ENCODE results near the gene STEEP1.

STEEP1 gene

DNA sequence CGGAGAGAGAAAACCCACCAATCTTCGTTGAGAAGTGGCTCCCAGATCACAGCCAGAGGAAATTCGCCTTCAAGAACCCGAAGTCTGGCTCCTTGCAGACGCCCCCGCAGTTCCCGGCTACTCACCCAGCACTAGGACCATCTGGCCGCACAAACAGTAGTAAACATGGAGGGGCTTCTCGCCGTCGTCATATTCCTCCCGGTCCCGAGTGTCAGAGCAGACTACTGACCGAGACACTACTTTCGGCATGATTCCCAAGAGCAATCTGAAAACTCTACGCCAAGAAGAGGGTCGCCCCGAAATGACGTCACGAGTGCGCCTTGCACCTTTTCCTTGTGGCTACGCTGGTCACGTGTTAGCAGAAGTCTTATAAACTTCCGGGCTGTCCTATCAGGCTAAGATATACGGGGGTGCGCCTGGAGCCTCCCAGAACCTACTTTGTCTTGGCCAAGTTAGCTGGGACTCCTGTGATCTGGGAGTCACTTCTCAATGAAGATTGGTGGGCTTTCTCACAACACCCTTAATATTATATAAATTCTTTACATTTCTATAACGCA, at the start of gene STEEP1:
TSS of gene STEEP1 (minus strand) at position 303 of the 557 bp plus-strand sequence. CDS start at position 249, 54 bp downstream.
- in situ Hi-C loops (cut with MboI; ENCODE audit: low sequenced_read_pairs) = no loop called here

DNA sequence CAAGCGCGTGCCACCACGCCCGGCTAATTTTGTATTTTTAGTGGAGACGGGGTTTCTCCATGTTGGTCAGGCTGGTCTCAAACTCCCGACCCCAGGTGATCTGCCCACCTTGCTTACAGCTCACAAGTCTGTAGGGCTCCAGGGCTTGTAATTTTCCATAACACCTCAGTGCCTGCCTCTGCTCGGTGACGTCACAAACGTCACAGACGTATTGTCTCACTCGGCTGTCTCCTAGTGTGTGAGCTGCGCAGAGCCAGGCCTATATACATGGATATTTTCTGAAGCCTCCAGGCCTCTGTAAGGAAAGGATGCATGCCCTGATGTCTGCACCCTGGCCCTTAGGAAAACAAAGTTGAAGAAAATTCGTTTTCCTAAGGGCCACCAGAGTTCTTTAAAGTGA, 49.6 kb upstream of the STEEP1 start:
- in situ Hi-C loops (cut with MboI; ENCODE audit: low sequenced_read_pairs) = no loop called here

DNA sequence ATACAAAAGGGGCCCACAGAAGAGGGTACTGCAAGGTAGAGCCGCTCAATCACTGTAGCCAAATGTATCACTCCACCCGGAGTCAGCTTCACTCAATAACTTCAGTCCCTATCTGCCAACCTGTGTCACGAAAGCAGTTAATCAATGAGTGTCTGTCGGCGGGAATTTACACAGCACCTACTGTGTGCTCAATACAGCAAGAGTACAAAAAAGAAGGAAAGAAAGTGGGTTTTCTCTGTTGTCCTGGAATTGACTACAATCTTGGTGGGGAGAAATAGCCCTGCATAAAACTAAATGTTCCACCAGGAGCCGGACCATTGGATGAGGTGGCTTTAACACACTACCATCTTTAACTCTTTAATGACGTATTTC, 41.8 kb upstream of the STEEP1 start:
- in situ Hi-C loops (cut with MboI; ENCODE audit: low sequenced_read_pairs) = no loop called here

DNA sequence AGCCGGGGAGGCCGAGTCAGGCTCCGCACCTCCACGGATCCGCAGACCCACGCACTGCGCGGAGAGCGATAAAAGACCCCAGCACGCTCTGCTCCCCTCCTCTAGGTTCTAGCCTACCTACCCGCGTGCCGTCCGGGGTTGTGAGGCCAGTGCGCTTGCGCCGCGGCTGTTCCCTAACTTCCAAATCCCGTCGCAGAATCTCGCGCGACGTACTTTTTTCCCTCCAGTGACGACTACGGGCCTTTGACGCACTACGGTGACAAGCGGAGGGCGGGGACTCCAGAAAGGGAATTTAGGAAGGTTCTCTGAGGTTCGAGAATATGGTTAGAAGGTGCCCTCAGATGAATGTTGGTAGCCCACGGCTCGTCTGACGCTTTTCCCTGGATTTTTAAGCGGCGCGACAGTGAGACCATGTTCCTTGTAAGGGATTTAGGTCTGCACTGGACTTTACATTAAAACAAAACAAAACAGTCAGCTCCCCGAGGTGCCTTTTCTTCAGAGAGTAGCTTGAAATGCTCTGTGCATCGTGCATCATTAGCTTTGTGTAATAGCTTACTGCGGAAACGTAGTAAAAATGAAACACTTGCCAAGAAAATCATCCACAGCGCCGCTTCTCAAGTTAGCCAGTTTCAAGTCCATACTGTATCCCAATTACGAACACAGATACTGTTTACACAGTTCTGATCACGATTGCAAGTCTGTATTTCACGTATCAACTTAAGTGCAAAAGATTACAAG, 41.2 kb upstream of the STEEP1 start, which contains the start of gene NKRF:
TSS of gene NKRF (minus strand) at position 145 of the 738 bp plus-strand sequence.
- in situ Hi-C loops (cut with MboI; ENCODE audit: low sequenced_read_pairs) = no loop called here

DNA sequence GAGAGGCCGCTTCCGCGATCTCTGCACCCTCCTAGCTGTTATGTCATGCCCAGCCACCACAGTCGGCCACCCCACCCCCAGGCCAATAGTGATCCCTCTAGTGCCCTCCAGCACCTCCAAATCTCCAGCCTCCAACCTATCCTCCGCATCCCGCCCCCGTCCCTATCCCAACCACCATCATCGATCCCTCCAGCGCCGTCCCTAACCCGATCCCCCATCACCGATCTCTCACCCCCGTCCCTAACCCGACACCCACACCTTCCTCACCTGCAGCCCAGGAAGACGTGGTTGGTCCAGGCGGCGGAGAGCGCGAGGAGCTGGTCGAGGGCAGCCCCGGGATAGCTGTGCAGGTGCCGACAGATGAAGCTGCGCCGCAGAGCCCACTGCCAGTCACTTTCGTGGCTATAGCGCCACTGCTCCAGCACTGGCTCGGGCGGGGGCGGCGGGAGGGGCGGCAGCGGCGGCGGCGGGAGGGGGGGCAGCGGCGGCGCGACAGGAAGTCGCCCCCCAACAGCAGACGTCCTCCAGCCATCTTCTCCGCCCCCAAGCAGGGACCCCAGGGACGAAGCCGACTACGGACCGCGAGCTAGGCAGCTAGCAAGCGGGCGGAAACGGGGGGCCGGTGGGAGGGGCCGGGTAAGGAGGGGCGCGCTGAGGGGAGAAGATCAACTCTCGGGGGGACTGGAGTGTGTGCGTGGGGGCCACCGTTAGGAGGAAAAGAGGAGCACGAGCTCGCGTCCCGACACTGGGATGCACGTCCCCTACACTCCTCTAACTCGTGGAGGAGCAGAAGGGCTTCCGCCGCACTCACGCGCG, 40.5 kb upstream of the STEEP1 start:
- in situ Hi-C loops (cut with MboI; ENCODE audit: low sequenced_read_pairs) = no loop called here

DNA sequence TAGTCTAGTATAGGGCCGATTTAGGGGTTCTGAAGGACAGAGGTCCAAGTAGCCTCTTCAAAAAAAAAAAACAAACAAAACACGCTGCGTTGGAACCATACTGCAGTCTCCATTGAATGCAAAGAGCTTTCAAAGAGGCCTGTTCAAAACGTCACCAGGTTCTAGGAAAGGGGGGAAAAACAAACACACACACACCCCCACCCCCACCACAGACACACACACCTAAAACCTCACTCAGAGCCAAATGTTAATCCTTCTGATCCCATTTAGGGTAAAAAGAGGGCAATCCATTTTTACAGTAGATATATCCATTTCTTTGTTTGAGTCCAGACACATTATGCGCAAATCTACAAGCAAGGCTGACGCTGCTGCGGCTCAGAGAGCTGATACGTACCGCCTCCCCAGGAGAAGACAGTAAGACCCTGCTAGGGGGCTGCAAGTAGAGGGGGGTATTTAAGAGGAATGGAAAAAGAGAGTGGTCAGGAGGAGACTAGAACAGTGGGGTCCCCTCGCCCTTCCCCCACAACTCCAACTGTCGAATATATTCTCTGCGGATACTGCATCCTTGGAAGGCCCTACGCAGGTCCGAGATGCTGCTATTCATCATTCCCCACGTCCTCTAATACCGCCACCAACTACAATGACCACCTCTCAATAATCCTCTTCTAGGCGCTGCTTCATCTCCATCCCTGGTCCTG, 39.7 kb upstream of the STEEP1 start:
- in situ Hi-C loops (cut with MboI; ENCODE audit: low sequenced_read_pairs) = no loop called here

DNA sequence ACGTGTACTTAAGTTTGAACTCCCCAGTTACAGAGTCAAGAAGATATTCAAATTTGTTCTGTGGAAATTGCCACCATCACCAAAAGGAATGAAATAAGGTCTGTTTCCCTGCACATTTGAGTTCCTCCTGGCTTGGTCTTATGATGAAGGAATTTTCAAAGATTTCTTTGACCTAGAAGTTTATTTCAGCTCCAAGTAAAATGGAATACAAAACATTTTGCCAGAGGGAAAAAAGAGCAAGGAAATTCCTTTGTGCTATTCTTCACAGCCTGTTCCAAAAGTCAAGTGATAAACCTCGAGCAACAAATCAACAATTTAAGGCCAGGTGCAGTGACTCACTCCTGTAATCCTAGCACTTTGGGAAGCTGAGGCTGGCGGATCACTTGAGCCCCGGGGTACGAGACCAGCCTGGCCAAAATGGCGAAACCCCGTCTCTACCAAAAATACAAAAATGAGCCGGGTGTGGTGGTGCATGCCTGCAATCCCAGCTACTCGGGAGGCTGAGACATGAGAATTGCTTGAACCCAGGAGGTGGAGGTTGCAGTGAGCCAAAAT, 37.6 kb upstream of the STEEP1 start:
- in situ Hi-C loops (cut with MboI; ENCODE audit: low sequenced_read_pairs) = no loop called here

DNA sequence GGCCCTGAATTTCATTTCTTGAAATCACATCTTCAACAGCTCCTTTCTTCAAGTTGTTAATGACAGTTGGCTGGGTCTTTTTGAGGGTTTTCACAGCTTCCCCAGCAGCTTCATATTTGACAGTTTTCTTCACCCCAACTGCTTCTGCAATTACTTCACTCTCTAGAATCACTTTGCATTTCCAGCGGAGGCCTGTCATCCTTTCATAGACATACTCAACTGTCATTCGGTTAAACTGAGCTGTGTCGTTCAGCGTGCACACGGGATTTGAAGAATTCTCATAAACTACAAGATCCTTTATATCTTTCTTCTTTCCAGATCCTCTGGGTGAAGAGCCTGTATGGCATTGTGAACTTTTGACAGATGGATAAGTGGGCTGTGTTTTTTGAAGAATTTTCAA, 24.6 kb upstream of the STEEP1 start:
- in situ Hi-C loops (cut with MboI; ENCODE audit: low sequenced_read_pairs) = no loop called here

DNA sequence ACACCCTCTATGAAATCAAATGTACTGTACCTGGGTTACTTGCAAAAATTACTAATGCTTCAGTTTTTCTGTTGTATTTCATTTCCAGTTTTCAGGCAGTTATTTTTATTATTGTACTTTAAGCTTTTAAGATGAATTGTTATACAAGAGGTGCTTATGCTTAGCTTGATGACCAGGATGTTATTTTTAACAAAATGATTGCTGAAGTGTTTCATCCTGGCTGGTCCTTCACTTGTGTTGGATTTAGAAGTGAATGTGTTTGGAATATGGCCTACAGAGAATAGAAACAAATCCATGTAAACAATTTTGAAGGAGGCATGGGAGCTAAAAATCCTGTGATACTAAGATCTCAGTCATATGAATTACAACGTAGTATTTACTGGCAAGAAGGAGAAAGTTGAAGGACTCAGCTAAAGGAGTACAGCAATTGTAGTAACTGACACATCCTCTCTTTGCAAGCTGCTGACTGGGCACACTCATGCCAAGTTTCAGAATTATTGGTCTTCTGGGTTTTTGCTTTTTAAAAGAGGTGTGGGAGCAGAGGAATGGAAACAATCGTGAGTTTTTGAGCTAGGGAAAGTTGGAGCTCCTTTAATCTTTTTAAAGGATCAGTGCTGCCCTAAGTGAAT, 18.3 kb upstream of the STEEP1 start:
- in situ Hi-C loops (cut with MboI; ENCODE audit: low sequenced_read_pairs) = no loop called here

DNA sequence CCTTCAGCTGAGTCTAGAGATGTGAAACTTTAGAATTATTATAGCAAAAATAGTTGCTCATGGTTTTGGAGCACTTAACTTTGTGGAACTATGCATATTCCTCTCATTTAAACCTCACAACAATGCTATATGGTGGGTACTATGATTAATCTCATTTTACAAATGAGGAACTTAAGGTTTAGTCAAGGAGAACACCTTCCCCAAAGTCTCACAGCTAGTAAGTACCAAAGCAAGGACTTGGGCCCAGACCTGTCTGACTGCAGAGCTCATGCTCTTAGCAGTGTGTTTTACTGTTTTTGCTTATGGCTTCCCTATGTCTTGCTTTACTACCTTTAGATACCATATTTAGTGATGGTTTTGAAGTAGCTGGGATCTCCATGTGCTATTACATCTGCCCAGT, 14.2 kb upstream of the STEEP1 start:
- in situ Hi-C loops (cut with MboI; ENCODE audit: low sequenced_read_pairs) = no loop called here

DNA sequence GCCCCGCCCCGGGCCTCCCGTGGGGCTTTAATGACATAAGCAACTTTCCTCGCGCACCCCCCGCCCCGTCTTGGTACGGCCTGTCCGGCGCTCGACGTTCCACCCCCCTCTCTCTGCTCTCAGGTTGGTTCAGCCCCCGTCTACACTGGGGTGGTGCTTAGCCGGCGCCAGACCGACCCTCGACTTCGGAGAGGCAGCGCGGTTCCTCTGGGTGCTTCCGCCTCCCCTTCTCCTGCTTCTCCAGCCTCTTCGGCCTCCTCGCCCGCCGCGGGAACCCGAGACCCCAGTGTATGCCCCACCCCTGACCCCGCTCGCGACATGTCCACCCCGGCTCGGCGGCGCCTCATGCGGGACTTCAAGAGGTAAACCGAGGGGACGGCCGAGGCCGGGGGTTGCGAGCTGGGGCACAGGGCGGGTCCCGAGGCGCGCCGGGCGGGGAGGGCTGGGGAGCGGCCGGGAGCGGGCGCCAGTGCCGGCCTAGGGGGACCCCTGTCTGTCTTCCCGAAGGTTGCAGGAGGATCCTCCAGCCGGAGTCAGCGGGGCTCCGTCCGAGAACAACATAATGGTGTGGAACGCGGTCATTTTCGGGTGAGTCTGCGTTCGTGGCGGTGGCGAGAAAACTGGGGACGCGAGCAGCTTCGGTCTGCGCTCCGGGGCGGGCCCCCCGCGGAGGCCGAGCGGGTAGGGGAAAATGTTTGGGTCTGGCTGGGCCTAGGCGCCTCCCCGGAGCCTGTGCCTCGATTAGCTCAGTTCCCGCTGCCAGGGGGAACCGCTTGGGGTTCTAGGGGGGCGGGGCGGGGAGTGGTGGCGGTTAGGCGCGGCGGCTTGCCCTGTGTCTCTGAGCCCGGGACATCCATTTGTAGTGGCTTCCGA, 9.4 kb upstream of the STEEP1 start, which contains the start of gene UBE2A:
TSS of gene UBE2A (plus strand) at position 170 of the 873 bp plus-strand sequence. CDS start at position 319, 149 bp downstream.
- in situ Hi-C loops (cut with MboI; ENCODE audit: low sequenced_read_pairs) = no loop called here

DNA sequence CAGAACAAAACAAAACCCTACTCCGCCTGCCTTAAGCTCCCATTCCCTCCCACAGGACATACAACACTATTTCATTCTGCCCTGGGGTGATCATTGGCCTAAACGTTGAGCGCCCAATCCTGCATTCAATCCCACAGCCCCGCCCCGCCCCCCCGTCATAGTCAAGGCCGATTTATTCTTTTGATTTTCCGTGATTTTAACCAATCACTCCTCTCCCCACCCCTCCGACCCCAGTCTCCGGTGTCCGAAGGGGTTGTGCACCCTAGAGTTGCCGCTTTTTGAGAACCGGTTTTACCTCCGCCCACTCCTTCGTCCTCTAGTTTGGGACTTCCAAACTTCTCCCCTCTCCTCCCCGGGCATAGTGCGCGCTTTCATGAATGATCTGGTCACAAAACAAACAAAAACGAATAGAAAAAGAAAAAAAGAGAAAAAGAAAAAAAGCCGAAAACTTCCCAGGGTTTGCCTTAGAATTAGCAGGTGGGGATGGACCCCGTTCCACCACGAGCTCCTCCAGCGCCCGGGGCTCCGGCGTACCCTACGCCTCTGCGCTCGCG, 8.7 kb upstream of the STEEP1 start:
- in situ Hi-C loops (cut with MboI; ENCODE audit: low sequenced_read_pairs) = no loop called here

DNA sequence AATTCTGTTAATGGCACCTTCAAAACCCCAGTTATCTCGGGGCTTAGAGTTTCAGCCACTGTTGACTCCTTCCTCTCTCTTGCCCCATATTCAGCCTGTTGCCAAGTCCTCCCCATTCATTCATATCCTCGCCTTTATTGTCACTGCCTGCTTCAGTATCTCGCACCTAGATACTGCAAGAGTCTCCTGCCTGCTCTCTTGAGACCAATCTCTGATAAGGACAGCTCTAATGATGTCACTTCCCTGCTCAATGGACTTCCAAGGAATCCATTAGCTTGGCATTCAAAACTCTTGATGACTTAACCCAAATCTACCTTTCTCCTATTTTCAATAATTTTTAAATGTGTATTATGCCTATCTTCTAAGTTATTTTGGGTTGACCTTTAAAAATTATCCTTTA, 8.0 kb upstream of the STEEP1 start:
- in situ Hi-C loops (cut with MboI; ENCODE audit: low sequenced_read_pairs) = no loop called here

DNA sequence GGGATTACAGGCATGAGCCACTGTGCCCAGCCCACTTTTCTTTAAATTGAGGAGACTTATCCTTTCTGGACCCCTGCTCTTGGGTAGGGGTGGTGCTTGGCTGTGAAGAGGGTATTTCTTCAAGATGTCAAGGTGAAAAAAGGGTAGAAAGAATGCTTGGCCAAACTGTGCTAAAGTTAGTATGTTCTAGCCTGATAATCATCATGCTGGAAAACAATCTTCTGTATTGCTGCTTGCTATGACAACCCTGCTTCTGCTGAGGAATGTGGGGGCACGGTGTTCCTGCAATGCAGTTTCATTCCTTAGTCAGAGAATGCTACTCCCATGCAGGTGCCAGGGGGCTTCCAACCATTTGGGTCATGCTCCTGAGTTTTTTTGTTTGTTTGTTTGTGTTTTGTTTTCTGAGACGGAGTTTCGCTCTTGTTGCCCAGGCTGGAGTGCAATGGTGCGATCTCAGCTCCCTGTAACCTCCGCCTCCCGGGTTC, 5.2 kb upstream of the STEEP1 start:
- in situ Hi-C loops (cut with MboI; ENCODE audit: low sequenced_read_pairs) = no loop called here

DNA sequence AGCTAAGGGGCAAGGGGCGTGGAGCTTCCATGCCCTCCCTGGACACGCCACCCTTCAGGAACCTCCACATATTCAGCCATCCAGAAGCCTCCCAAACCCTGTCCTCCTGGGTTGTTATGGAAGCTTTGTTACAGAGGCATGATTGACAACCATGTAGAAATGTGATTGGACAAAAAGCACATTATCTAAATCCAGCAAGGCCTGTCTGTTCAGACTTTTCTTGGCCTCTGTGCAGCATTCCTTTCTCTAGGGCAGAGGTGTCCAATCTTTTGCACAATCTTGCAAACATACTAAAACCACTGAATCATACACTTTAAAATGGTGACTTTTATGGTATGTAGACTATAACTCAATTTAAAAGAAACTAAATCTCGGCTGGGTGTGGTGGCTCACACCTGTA, 12.7 kb downstream of the STEEP1 start:
- in situ Hi-C loops (cut with MboI; ENCODE audit: low sequenced_read_pairs) = no loop called here

DNA sequence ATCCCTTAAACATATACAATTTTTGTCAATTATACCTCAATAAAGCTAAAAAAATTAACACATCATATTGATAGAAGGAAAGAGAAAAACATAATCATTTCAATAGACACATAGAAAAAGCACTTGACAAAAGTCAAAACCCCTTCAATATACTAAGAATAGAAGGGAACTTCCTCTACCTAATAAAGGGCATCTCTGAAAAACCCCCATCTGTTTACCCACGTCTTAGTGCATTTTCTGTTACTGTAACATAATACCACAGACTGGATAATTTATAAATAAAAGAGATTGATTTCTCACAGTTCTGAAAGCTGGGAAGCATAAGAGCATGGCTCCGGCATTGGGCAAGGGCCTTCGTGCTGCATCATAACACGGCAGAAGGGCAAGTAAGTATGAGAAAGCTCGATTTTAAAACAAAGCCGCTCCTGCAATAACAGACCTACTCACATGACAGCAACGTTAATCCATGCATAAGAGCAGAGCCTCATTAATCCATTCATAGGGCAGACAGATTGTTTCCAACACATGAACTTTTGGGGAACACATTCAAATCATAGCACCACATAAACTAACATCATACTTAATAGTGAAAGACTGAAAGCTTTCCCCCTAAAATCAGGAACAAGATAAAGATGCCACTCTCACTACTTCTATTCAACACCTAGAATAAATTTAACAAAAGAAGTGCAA, 15.7 kb downstream of the STEEP1 start:
- in situ Hi-C loops (cut with MboI; ENCODE audit: low sequenced_read_pairs) = no loop called here

DNA sequence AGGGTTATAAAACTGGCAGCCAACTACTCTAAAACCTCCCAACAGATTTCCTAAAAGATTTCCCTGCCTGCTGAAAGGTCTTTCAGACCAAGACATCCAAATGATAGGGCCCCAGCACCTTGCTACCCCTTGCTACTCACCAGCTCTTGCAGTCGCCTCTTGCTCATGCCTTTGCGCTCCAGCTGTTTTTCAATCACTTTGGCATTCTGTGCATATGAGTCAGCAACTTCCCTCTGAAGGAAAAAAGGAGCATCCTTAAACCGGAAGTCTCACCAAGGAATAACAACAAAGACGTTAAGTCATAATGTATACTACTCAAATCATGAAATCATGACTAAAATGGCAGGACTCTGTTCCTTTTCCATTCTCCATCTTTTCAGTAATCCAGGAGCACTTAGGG, 24.0 kb downstream of the STEEP1 start:
- in situ Hi-C loops (cut with MboI; ENCODE audit: low sequenced_read_pairs) = no loop called here

DNA sequence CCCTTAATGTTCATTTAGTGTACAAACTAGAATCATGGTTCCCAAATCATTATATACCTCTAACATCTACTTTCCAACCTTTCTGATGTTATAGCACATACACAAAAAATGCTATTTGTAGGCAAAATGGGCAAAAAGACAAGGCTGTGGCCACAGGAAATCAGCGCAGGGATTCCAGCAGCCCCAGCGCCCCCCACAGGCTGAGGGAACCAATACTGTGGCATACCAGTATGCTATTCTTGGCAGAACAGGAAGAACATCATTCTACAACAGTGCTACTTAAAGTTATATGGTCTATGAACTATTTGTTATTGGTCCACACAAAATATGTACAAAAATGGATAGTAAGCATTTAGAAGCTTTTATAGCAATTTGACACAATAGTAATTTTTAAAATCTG, 25.3 kb downstream of the STEEP1 start:
- in situ Hi-C loops (cut with MboI; ENCODE audit: low sequenced_read_pairs) = no loop called here

Data from HL-60/S4 treated with phorbol 12-myristate 13-acetate at 8.2 ng/mL for 4 days and 3 days (cell line).